ENCODE results near the gene SHISA2.
"Not testable (repeated sequence)": the region's sequence is repeated elsewhere in the genome, so short reads cannot be mapped to it uniquely, and the experiment has no call there.

Gene SHISA2

DNA sequence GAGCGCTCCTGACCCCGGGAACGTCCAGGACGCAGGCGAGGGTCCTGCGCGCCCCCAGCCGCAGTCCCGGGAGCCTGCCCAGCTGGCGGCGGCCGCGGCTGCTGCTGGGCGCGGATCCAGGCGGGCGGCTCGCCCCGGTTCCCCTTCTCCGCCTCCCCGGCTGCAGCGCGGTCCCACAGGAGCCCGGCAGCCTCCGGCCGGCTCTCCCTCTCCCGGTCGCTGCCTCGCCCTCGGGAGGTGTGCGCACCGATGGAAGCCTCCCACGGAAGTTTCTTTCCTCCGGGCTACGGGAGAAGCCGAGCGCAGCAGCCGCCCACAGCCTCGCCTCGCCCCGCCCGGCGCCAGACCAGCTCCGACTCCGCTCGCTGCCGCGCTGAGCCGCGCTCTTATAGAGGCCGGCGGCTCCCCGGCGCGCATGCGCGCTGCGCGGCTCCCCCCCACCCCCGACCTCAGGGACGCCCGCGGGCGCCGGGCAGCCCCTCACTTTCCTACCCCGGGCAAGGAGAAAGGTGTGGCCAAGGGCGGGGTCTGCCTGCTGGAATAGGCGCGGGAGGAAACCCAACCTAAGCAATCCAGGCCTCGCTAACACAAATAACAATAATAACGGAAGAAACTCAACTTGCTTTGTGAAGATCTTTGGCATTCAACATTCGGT is at the start of gene SHISA2:
TSS of gene SHISA2 (minus strand) at position 360 of the 655 bp plus-strand sequence. CDS start 1,041 bp downstream, outside the sequence.
- DNase-seq (ENCODE audit: low read depth, low spot score): no peak

DNA sequence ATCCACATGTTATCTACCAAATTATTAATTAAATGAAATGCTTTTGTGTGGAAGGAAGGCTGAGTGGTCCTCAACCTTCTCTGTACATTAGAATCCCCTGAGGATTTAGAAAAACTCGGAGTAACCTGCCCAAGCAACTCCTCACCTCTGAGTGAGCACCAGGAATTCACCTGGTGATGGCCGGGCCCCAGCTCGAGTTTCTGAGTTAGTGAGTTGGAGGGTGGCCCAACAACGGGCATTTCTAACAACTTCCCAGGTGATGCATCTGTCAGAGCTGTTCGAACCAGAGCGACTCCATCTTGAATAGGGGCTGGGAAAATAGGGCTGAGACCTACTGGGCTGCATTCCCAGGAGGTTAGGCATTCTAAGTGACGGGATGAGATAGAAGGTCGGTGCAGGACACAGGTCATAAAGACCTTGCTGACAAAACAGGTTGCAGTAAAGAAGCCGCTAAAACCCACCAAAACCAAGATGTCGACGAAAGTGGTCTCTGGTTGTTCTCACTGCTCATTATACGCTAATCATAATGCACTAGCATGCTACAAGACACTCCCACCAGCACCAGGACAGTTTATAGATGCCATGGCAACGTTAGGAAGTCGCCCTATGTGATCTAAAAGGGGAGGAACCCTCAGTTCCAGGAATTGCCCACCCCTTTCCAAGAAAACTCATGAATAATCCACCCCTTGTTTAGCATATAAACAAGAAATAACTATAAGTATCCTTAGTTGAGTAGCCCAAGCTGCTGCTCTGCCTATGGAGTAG is 44.2 kb upstream of the SHISA2 start:
- no peak for DNase-seq (ENCODE audit: low read depth, low spot score)

DNA sequence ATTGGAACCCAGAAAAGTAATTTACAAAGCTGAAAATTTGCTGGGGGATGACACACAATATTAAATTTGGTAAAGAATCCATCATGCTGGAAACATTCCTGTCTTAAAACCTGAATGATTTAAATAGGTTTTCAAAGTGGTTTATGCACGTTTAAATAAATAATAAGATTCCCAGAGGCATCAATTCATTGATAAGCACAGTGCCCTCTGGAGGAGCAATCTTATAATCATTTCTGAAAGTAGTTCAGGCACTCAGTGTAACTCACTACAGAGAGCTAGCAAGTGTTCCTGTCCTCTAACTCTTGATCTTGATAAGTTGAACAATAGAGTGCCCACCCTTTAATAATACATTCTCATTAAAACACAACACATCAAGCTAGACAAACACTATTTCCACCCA is 43.5 kb upstream of the SHISA2 start:
- DNase-seq (ENCODE audit: low read depth, low spot score): no peak

DNA sequence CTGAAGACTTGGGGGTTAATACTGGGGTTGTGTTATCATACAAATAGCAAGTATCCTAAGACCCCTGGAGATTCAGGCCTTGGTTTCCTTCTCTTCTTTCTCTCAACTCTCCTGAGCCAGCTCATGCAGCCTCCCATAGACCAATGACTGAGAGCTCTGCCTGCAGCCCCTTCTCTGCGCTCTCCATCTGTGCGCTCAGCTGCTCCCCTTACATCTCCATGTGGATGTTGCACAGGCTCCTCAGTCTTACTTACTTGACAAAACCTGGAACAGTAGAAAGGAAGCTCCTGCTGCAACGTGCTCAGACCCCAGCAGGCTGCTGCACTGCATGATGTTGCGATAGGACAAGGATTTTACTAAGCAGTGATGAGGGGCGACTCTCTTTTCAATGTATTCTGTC is 25.0 kb upstream of the SHISA2 start:
- not testable (repeated sequence) for DNase-seq (ENCODE audit: low read depth, low spot score)

DNA sequence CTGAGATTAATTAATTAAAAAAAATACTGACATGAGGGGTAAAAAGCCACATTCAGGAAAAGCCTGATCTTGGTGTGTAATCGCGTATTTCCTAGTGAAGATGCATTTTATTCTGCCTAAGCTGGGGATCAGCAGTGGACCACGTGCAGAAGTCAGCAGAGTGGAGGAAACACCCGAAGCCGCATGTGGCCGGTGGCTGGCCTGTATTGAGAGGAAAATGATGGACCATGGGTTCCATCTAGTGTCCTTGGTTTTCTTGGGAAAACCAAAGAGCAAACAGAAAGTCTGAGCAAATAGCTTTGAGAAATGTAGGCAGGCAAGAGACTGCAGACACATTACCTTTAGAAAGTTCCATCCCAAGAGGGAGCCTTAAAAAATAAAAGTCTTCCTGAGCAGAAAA is 23.7 kb upstream of the SHISA2 start:
- DNase-seq (ENCODE audit: low read depth, low spot score): no peak

DNA sequence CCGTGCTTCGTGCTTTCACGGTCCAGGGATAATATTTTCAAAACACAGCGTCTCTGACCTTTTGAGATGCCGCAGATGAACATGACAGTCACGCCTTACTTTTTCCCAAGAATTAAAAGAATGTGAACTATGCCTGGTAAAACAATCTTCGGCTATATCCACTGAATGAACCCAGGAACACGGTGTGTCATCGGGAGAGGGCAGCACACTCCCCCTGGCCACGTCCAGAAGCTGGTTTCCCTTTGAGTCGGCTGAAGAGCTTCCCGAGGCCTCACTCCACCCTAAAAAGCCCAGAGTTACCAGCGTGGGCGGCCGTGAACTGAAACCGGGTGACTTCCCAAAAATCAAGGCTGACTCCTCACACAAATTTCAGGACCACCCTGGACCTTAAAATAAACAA is 22.9 kb upstream of the SHISA2 start:
- DNase-seq (ENCODE audit: low read depth, low spot score): no peak

DNA sequence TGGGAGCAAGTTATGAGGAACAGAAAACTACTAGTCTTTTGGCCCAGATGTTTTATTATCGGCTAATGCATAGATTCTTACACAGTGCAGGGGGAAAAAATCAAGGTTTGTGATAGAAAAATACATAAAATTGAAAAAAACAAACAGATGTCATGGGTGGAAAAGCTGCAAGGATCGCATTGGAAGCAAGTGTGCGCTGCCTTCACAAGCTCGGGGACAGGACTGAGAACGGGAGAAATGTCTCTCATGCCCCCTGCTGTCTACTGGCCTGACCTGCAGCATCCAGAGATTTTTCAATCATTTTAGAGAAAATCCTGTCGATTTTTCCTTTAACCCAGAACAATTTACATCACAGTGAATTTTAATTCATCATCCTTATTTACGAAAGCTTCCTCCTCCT is 20.5 kb upstream of the SHISA2 start:
- not testable (repeated sequence) for DNase-seq (ENCODE audit: low read depth, low spot score)

DNA sequence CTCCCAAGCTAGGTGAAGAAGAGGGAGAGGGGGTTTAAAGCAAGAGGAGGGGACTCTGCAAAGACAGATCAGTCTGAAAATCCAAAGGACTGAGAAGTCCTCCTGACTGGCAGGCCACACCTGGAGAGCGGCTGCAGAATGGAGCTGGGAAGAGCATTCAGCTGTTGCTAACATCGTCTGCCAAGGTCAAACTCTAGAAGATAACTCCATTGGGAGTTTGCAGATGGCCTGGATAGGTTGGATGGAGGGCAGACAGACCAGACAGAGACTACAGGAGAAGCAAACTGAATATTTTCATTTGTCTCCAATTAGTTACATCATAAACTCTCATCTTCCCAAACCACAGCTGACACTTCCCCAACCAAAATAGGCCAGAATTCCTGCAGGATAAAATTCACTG is 19.9 kb upstream of the SHISA2 start:
- DNase-seq (ENCODE audit: low read depth, low spot score): no peak

DNA sequence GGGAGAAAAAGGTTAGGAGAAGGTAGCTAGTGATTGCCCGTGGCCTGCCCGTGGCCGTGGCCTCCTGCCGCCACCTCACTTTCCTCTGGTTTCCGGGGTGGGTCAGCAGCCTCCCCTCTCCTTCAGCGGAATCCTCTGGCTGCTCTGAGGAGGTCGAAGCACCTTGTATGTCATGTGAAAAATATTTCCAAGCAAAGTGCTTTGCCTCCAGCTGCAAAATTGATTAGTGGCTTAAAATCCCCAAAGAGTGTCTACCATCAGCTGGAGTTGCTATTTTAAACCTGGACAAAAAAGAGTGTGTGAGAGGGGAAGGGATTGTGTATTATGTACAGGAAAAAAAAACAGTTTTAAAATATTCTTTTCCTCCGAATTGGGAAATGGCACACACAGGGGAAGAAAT is 17.8 kb upstream of the SHISA2 start:
- DNase-seq (ENCODE audit: low read depth, low spot score): not testable (repeated sequence)

DNA sequence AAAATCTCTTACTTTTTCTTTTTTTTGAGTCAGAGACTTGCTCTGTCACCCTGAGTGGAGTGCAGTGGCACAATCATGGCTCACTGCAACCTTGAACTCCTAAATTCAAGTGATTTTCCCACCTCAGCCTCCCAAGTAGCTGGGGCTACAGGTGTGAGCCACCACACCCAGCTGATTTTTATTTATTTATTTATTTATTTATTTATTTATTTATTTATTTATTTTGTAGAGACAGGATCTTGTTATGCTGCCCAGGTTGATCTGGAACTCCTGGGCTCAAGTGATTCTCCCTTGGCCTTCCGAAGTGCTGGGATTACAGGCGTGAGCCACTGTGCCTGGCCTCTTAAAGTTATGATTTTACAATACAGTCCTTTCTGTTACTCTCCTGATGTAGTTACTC is 16.6 kb upstream of the SHISA2 start:
- DNase-seq (ENCODE audit: low read depth, low spot score): not testable (repeated sequence)

DNA sequence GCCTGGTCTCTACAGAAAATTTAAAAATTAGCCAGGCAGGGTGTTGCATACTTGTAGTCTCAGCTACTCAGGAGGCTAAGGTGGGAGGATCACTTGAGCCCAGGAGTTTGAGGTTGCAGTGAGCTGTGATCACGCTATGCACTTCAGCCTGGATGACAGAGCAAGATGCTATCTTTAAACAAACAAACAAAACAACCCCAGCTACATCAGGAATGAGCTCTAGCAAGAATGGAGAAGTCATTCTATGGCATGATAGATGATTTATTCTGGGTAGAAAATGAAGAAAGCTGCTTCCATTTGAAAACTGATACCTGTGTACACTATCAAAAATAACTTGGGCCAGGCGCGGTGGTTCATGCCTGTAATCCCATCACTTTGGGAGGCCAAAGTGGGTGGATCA is 15.8 kb upstream of the SHISA2 start:
- DNase-seq (ENCODE audit: low read depth, low spot score): no peak

DNA sequence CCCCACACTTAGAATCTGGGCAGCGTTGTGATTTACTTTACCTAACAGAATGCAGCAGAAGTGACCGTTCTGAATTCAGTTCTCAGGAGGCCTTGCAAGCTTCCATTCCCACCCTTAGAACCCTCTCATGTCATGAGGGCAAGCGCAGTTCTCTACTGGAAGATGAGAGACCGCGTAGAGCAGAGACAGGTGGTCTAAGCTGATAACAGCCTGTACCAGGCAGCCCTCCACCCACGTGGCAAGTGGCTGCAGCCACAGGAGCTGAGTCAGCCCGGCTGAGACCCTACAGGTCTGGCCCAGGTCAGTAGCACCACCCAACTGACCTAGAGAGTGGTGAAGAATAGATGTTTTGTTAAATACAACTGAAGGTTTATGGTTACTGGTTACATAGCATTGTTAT is 14.7 kb upstream of the SHISA2 start:
- not testable (repeated sequence) for DNase-seq (ENCODE audit: low read depth, low spot score)

DNA sequence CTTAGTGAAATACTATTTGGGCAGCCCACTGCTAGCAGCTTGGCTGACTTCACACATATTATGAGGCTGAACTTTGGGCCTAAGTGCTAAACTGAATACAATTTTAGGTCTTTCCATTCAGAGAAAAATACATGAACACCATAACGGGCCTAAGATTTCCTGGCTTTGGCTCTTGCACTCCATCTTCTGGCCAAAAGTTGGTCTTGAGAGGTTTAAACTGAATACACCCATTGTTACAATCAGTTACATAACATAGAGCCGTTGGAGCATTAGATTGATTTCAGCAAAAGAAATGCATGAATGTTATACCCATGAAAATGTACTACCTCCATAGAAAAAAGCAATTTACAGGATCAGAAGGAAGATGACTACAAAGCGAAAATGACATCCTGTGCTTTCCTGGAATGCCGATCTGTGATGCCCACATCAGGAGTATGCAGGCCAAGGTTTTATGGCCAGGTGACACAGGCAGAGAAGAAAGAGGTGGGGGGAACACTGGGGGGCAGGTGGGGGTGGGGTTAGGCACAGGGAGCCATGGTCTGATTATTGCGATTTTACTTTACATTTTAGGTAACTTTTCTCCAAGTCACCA is 11.1 kb upstream of the SHISA2 start:
- no peak for DNase-seq (ENCODE audit: low read depth, low spot score)

DNA sequence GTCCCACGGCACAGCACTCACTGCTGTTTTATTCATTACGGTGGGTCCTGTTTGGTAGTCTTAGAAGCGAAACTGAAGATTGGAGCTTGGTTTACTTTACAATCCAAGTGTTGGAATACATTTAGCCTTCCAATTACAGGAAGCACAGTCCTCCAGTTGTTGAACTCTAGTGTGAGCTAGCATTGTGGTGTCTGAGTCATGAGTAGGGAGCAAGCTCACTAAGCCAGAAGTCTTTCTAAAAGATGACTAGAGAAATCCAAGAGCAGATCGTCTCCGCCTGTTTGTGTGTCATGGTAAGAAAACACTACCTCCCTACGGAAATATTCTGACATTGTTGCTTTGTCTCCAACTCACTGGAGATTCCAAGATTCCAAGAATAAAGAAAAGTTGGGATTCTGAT is 10.1 kb upstream of the SHISA2 start:
- DNase-seq (ENCODE audit: low read depth, low spot score): no peak

DNA sequence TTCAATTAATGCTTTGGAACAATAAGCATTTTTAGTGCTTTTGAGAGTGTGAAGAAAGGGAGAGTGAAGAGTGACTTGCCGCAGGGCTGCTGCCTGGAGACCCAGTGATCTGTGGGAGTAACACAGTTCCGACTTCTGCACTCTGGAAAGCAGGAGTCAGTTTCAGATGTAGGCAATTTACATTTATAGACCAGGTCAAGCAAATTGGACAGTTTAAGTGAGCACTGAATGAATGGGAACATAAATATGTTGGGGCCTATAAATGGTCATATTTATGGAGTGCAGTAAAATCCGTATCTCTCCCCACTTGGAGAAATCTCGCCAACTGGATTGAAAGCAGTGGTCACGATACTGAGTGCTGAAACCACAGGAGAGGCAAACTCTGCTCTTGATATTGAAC is 9.4 kb upstream of the SHISA2 start:
- DNase-seq (ENCODE audit: low read depth, low spot score): no peak

DNA sequence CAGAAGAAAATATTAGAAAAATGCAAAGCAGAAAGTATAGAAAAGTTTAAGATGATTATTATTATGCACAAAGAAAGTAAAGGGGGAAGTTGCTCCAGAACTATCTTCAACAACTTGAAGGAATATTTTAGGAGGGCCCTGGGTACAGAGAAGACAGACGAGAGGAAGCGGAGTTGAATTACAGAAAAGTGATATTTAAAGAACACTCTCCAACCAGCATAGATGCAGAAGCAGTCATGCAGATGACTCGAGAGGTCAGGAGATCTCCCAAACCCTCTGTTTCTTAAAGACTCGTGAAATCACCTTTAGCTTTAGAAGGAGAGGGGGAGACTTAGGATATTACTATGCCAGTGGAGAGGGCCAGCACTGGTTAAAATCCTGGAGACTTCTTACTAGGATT is 8.5 kb upstream of the SHISA2 start:
- DNase-seq (ENCODE audit: low read depth, low spot score): no peak

DNA sequence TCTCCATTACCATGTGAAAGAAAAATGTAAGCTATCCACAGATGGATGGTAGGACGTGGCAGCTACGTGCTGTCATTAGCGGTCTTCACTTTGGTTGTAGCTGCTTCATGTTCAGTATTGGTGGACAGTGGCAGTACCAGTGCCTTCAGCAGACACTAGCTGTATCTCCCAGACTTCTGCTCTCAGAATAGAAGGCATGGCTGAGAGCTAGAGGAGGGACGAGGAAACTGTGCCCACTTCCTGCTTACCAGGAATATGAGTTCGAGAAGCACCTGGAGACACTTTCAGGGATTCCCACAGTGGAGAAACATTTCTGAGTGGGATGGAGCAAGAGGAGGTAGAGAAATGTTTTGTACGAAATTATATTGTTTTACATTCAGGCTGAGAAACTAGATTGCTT is 6.9 kb upstream of the SHISA2 start:
- no peak for DNase-seq (ENCODE audit: low read depth, low spot score)

DNA sequence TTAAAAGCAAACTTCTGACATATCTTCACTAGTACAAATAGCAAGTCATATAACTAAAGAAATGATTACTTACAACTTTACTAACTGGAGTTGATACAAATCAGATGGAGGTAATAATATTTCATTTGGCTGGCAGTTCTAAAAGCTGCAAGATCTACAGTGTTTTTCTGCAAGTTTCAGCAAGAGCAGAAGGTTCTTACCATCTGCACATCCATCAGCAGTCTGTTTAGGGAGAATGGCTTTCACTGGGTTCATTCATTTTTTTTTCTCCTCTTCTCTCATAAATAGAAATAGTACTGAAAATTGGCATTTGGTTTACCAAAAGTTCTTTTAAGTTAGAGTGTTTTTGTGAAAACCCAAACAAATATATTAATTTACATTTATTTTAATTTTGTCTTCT is 3.1 kb upstream of the SHISA2 start:
- no peak for DNase-seq (ENCODE audit: low read depth, low spot score)

DNA sequence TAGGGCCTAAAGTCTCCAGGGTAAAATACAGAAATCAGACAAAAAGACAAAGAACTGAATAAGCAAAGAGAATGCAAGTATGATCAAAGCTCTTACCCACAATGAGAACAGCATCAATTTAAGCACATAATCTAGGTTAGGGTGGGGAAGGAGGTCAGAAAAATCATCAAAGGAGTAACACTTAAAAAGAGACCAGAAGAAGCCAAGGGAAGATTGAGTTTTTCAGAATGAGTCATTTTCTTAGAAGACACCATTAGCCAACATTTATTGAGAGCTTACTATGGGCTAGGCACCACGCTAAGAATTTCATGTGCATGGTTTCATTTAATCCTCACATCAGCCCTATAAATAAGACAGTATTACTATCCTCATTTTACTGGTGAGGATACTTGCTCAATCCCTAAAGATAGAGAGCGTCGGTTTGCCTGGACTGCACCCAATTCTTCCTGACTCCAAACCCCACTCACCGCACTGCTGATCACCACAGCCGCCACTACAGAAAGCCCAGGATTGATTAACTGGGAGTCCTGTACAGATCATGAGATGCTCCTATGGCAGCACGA is 1.7 kb upstream of the SHISA2 start:
- no peak for DNase-seq (ENCODE audit: low read depth, low spot score)

DNA sequence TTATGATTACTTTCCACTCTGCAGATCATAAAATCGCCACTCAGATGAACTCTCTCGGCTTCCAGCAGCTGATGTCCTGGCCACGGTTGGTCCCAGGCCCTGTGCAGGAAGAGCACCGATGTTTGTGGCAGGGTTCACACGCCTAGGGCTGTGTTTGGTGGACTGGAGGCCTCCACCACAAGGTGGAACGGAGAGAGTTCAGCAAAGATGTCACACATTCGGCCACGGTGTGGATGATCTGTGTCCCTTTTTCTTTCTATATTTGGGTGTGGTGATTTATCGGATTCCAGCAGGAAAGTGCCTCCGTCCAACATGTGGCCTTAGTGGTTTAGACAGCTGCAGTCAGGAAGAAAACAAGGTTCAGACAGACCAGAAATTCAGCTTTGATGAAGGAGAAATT is 521 bp upstream of the SHISA2 start:
- no peak for DNase-seq (ENCODE audit: low read depth, low spot score)

DNA sequence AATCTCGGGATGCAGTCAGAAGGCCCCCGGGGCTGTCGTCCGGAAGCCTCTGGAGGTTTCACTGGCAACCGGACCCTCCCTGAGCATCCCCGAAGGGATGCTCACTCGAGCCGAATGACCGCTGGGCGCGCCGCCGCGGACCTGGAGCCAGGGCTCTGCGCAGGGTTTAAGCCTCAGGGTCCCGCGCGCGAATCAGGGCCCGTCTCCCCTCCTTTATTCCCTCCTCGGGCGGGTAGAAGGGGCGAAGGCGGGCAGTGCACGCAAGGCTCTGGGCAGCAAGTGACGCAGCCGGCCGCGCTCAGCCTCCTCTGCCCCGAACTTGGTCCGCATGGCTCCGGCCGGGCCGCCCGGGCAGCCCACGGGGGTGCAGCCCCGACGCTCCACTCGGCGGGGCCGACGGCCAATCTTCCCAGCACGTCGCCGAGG is 572 bp downstream of the SHISA2 start:
- no peak for DNase-seq (ENCODE audit: low read depth, low spot score)

DNA sequence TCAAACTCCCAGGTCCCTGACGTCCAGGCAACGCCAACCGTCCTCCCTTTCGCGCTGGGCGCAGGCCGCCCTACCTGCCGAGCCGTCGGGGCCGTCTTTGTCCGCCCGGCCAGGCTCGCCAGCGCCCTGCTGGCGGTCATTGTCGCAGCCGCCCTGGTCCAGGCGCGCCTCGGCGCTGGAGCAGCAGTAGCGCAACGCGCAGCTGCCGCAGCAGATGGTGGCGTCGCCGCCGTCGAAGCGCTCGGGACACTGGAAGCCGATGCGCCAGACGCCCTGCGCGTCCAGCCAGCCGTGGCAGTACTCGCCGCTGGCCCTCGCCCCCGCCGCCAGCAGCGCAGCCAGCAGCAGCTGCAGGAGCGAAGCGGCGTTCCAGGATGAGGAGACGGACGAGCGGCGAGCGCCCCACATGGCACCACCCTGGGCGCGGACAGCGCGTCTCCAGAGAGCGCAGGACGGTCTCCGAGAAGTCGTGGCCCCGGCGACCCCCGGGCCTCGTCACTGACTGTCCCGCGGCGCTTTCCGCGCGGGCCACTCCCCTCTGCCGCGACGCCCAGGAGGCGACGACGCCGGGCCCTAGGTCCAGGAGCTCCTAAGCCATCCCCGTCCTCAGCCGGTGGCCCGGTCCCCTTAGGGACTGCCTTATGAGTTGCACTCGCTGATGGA is 1.1 kb downstream of the SHISA2 start:
- no peak for DNase-seq (ENCODE audit: low read depth, low spot score)
